ENCODE measurements around the gene ABHD12.

ABHD12 gene

DNA sequence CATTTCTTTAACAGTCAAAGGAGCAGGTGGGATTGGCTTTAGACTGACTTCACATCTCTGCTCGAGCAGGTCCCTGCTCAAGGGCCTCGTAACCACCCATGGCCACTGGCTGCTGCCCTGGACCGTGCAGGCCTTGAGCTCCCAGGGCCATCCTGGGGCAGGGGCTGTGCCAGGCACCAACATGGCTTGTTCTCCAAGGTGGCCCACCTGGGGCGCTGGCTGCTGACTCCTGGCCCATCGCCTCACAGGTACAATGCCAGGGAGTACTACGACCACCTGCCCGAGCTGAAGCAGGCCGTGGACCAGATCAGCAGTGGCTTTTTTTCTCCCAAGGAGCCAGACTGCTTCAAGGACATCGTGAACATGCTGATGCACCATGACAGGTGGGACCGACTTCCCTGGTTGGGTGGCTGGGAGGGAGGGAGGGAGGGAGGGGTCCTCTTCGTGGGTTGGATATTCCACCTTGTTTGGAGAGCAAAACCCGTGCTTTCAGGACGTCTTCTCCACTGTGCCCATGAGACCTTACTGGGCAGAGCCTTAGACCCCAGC is 96.7 kb downstream of the ABHD12 start:
- TF ChIP-seq GABPA (IDR thresholded peaks at IDR 0.05; ENCODE audit: low read depth) (no peak), POLR2AphosphoS5 (IDR thresholded peaks at IDR 0.05; ENCODE audit: low read depth) (no peak), SPI1 (IDR thresholded peaks at IDR 0.05; ENCODE audit: borderline replicate concordance, low read depth) (no peak)
- TF ChIP-seq, protein P1, sequence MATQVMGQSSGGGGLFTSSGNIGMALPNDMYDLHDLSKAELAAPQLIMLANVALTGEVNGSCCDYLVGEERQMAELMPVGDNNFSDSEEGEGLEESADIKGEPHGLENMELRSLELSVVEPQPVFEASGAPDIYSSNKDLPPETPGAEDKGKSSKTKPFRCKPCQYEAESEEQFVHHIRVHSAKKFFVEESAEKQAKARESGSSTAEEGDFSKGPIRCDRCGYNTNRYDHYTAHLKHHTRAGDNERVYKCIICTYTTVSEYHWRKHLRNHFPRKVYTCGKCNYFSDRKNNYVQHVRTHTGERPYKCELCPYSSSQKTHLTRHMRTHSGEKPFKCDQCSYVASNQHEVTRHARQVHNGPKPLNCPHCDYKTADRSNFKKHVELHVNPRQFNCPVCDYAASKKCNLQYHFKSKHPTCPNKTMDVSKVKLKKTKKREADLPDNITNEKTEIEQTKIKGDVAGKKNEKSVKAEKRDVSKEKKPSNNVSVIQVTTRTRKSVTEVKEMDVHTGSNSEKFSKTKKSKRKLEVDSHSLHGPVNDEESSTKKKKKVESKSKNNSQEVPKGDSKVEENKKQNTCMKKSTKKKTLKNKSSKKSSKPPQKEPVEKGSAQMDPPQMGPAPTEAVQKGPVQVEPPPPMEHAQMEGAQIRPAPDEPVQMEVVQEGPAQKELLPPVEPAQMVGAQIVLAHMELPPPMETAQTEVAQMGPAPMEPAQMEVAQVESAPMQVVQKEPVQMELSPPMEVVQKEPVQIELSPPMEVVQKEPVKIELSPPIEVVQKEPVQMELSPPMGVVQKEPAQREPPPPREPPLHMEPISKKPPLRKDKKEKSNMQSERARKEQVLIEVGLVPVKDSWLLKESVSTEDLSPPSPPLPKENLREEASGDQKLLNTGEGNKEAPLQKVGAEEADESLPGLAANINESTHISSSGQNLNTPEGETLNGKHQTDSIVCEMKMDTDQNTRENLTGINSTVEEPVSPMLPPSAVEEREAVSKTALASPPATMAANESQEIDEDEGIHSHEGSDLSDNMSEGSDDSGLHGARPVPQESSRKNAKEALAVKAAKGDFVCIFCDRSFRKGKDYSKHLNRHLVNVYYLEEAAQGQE (IDR thresholded peaks at IDR 0.05; ENCODE audit: insufficient replicate concordance, low read depth): no peak
- TF ChIP-seq, protein P2, sequence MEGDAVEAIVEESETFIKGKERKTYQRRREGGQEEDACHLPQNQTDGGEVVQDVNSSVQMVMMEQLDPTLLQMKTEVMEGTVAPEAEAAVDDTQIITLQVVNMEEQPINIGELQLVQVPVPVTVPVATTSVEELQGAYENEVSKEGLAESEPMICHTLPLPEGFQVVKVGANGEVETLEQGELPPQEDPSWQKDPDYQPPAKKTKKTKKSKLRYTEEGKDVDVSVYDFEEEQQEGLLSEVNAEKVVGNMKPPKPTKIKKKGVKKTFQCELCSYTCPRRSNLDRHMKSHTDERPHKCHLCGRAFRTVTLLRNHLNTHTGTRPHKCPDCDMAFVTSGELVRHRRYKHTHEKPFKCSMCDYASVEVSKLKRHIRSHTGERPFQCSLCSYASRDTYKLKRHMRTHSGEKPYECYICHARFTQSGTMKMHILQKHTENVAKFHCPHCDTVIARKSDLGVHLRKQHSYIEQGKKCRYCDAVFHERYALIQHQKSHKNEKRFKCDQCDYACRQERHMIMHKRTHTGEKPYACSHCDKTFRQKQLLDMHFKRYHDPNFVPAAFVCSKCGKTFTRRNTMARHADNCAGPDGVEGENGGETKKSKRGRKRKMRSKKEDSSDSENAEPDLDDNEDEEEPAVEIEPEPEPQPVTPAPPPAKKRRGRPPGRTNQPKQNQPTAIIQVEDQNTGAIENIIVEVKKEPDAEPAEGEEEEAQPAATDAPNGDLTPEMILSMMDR (IDR thresholded peaks at IDR 0.05; ENCODE audit: insufficient read depth, low read length): no peak
- no peak overlapping the region for H3K4me3 ChIP-seq (replicated peaks; ENCODE audit: insufficient read depth, low read length)
- no peak for DNase-seq (ENCODE audit: low read depth in 1 of 2, low spot score in 1 of 2)
- no peak overlapping the region for H3K27ac ChIP-seq (replicated peaks)
- H3K27me3 ChIP-seq (ENCODE audit: insufficient read depth, poor library complexity, severe bottlenecking): no peaks in the 10 kb centered on the region

DNA sequence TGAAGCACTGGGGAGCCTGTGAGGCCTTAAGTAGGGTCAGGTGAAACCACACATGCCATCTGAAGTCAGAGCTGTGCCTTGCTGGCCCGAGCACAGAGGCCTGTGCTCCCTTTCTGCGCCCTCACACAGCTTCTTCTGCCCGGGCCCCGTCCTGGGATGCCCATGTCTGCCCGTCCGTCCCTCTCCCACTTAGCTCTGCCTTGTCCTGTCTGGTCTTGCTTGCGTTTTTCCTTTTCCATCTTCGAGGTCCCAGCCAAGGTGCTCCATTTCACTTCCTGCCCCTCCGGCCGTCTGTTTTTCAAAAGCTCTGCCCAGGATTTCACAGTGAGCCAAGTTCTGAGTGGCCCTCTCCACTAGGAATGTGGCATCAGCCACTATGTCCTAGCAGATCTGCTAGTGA is 97.1 kb downstream of the ABHD12 start:
- TF ChIP-seq SPI1 (IDR thresholded peaks at IDR 0.05; ENCODE audit: borderline replicate concordance, low read depth): no peak
- TF ChIP-seq GABPA (IDR thresholded peaks at IDR 0.05; ENCODE audit: low read depth): no peak
- no peak for TF ChIP-seq POLR2AphosphoS5 (IDR thresholded peaks at IDR 0.05; ENCODE audit: low read depth)
- TF ChIP-seq, protein P1 (IDR thresholded peaks at IDR 0.05; ENCODE audit: insufficient replicate concordance, low read depth): no peak
- TF ChIP-seq, protein P2 (IDR thresholded peaks at IDR 0.05; ENCODE audit: insufficient read depth, low read length): no peak
- H3K27ac ChIP-seq (replicated peaks): no peak overlapping the region
- H3K4me3 ChIP-seq (replicated peaks; ENCODE audit: insufficient read depth, low read length): no peak overlapping the region

DNA sequence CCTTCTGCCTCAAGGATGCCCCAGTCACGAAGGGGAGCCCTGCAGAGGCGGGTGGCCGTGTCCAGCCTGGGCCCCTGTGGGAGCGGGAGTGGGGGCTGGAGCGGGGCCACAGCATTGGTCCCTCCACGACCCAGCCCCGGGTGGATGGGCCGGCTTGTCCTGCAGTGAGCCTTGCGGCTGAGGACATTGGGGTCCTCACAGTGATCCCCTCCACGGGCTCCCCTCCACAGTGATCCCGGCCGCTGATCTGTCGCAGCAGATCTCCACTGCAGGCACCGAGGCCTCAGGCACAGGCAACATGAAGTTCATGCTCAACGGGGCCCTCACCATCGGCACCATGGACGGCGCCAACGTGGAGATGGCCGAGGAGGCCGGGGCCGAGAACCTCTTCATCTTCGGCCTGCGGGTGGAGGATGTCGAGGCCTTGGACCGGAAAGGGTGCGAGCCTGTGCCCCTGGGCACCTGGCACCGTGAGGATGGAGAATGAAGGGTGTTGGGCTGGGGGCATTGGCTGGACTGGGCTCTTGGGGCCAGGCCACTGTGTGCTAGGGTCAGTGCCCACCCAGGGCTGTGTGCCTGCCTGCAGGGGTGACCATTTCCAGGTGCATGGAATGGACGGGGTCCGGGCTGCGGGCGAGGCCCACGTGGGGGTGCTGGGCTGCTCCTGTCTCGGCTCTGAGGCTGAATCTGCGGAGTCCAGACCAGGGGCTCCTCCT is 98.3 kb downstream of the ABHD12 start:
- DNase-seq (ENCODE audit: low read depth in 1 of 2, low spot score in 1 of 2): no peak
- no peak overlapping the region for H3K27ac ChIP-seq (replicated peaks)
- no peak overlapping the region for H3K4me3 ChIP-seq (replicated peaks; ENCODE audit: insufficient read depth, low read length)

More for the DNA sequence above, 97.1 kb downstream of the ABHD12 start:
- no peaks in the 10 kb centered on the region for H3K27me3 ChIP-seq (ENCODE audit: insufficient read depth, poor library complexity, severe bottlenecking)
- DNase-seq (ENCODE audit: low read depth in 1 of 2, low spot score in 1 of 2): no peak

More for the DNA sequence above, 98.3 kb downstream of the ABHD12 start:
- no peaks in the 10 kb centered on the region for H3K27me3 ChIP-seq (ENCODE audit: insufficient read depth, poor library complexity, severe bottlenecking)
- TF ChIP-seq SPI1 (IDR thresholded peaks at IDR 0.05; ENCODE audit: borderline replicate concordance, low read depth): no peak
- TF ChIP-seq POLR2AphosphoS5 (IDR thresholded peaks at IDR 0.05; ENCODE audit: low read depth): no peak
- TF ChIP-seq, protein P2 (IDR thresholded peaks at IDR 0.05; ENCODE audit: insufficient read depth, low read length): no peak
- TF ChIP-seq, protein P1 (IDR thresholded peaks at IDR 0.05; ENCODE audit: insufficient replicate concordance, low read depth): no peak
- TF ChIP-seq GABPA (IDR thresholded peaks at IDR 0.05; ENCODE audit: low read depth): no peak
